SK-N-SH (cell line): Measurements from ENCODE around the gene CCDC47. TPM values are rescaled to one million over a fixed set of nuclear protein-coding genes. Genes with fewer than 3 reads are reported as not detected.
A peak's percentile ranks its signal among the peaks of the same experiment; 100 is the strongest.

Experiments used
- CHD2 ChIP-seq: fragments of 150-350 bp; IDR thresholded peaks from 2 replicates; pipeline ENCODE4 v1.6.1; 2018; ENCODE audit warnings: low read length; ENCODE audit not compliant: partially characterized antibody
- ELF1 ChIP-seq: IDR thresholded peaks from 2 replicates; pipeline ENCODE4 v1.4.0; 2012
- EP300 ChIP-seq, 2 experiments: IDR thresholded peaks; 2 replicates each; pipeline versions ENCODE4 v1.4.0 to v1.6.1; 2012; ENCODE audit warnings: borderline replicate concordance in 1 of 2, low read depth in 1 of 2, low read length in 1 of 2
- EZH2phosphoT487 ChIP-seq: fragments of 200-600 bp; sonication (generic); IDR thresholded peaks from 2 replicates; pipeline ENCODE4 v1.6.1; 2017; ENCODE audit warnings: low read depth, mixed run types, mild to moderate bottlenecking, antibody characterized with exemption, moderate library complexity, borderline replicate concordance
- FOSL2 ChIP-seq: IDR thresholded peaks from 2 replicates; pipeline ENCODE4 v1.4.0; 2012; ENCODE audit warnings: low read depth, mild to moderate bottlenecking, moderate library complexity, borderline replicate concordance
- FOXJ3 ChIP-seq: sonication (generic); formaldehyde crosslinking; IDR thresholded peaks from 2 replicates; pipeline ENCODE4 v1.5.1; 2020; ENCODE audit warnings: mild to moderate bottlenecking, missing genetic modification reagents
- FOXM1 ChIP-seq: IDR thresholded peaks from 2 replicates; pipeline ENCODE4 v1.4.0; 2012; ENCODE audit warnings: low read depth, mild to moderate bottlenecking
- GABPA ChIP-seq: IDR thresholded peaks from 2 replicates; pipeline ENCODE4 v1.4.0; 2012; ENCODE audit warnings: low read depth, mild to moderate bottlenecking
- GATA2 ChIP-seq: sonication (generic); formaldehyde crosslinking; IDR thresholded peaks from 2 replicates; pipeline ENCODE4 v1.5.0; 2020; ENCODE audit warnings: mild to moderate bottlenecking, missing genetic modification reagents
- MEF2A ChIP-seq: IDR thresholded peaks from 2 replicates; pipeline ENCODE4 v1.4.0; 2012; ENCODE audit warnings: low read depth, borderline replicate concordance
- MXI1 ChIP-seq: IDR thresholded peaks from 2 replicates; pipeline ENCODE4 v1.6.1; 2012; ENCODE audit warnings: mild to moderate bottlenecking, low read depth, low read length, improper control_type of control experiment
- POLR2AphosphoS5 ChIP-seq: IDR thresholded peaks from 2 replicates; pipeline ENCODE4 v1.6.1; 2012; ENCODE audit warnings: low read depth, low read length
- RAD21 ChIP-seq: IDR thresholded peaks from 2 replicates; pipeline ENCODE4 v1.6.1; 2012; ENCODE audit warnings: mild to moderate bottlenecking, low read length
- RCOR1 ChIP-seq: fragments of 150-350 bp; IDR thresholded peaks from 2 replicates; pipeline ENCODE4 v1.6.1; 2017; ENCODE audit warnings: antibody characterized with exemption, low read length
- RFX5 ChIP-seq: IDR thresholded peaks from 2 replicates; pipeline ENCODE4 v1.6.1; 2012; ENCODE audit warnings: mild to moderate bottlenecking, improper control_type of control experiment, low read length
- RXRA ChIP-seq: IDR thresholded peaks from 2 replicates; pipeline ENCODE4 v1.4.0; 2012; ENCODE audit warnings: low read depth, mild to moderate bottlenecking, borderline replicate concordance
- SIN3A ChIP-seq: IDR thresholded peaks from 2 replicates; pipeline ENCODE4 v1.6.1; 2012; ENCODE audit warnings: low read depth, mild to moderate bottlenecking, low read length, moderate library complexity, borderline replicate concordance
- TEAD4 ChIP-seq: IDR thresholded peaks from 2 replicates; pipeline ENCODE4 v1.4.0; 2012; ENCODE audit warnings: mild to moderate bottlenecking, borderline replicate concordance; ENCODE audit not compliant: insufficient read depth
- YY1 ChIP-seq: IDR thresholded peaks from 2 replicates; pipeline ENCODE4 v1.4.0; 2012; ENCODE audit warnings: low read depth, mild to moderate bottlenecking
- polyA plus RNA-seq, 3 experiments: library from polyadenylated mRNA; depleted of rRNA; stranded (reverse); fragments of >200 nt; gene quantifications; 2 replicates each; pipeline ENCODE4 v1.2.3, GENCODE V29; 2012
- TF ChIP-seq, protein P1 (sequence below): fragments of 150-350 bp; IDR thresholded peaks from 2 replicates; pipeline ENCODE4 v1.6.1; 2016; ENCODE audit warnings: mild to moderate bottlenecking, low read depth, low read length
- TF ChIP-seq, protein P2 (sequence below): IDR thresholded peaks from 2 replicates; pipeline ENCODE4; 2012
- TF ChIP-seq, protein P3 (sequence below): IDR thresholded peaks from 2 replicates; pipeline ENCODE4 v1.6.1; 2012; ENCODE audit warnings: mild to moderate bottlenecking, low read depth, low read length, moderate library complexity
- TF ChIP-seq, protein P4 (sequence below): fragments of 200-600 bp; sonication (generic); IDR thresholded peaks from 2 replicates; pipeline ENCODE4 v1.6.1; 2017; ENCODE audit warnings: antibody characterized with exemption, mild to moderate bottlenecking, moderate library complexity

CCDC47 gene
- polyA plus RNA-seq, 1 of the 3 experiments (the other 2 are of a cell fraction), result 76.6 TPM

DNA sequence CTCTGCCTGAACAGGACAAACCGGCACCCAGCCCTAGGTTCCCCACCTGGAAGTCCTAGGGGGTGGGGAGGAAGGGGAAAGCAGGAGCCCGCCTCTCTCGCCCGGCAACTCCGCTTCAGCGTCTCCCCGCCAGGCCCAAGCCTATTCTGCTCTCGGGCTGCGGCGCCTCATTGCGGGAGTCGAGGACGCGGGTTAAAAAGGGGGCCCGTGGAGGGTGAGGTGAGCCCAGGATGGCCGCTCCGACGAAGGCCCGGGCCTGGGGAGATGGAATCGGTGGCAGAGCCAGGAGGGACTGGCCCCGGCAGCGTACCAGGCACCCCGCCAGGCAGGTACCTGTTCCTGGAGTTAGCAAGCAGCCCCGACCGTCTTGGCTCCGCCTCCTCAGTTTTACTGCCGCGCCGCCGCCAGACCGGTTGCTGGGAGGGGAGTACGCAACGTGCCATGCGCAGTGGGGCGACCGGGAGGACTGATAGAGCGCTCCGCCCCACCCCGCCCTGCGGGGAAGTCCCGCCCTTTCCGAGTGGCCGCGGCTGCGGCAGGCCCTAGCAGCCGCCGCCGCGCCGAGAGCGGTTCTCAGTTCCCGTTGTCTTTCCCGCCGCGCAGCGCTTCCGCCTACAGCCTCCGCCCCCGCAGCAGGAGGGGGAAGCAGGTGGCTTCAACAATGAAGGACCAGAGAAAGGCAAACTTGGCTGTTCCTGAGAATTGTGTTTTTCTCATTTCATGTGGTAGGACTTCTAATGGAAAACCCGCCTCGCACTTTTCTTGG, 31.8 kb downstream of the CCDC47 start, which contains the start of gene STRADA (continued):
- TF ChIP-seq SIN3A (peak; percentile 91), RXRA (no peak), POLR2AphosphoS5 (peak; percentile 97), YY1 (peak; percentile 68), GABPA (peak; percentile 79), MEF2A (no peak), TEAD4 (no peak; the same call in 1 of the 2 replicates), EP300 (IDR thresholded peaks at IDR 0.05; ENCODE audit: borderline replicate concordance in 1 of 2, low read depth in 1 of 2, low read length in 1 of 2) (peak in 1 of 2 experiments; percentile 54; a peak in 3 of 4 replicates), GATA2 (no peak), RAD21 (peak; percentile 13; the same call in 1 of the 2 replicates), RFX5 (no peak; the same call in 1 of the 2 replicates), FOXJ3 (CRISPR knock-in tag) (no peak; the same call in 1 of the 2 replicates), RCOR1 (no peak), EZH2phosphoT487 (no peak), CHD2 (peak; percentile 92), FOXM1 (no peak), ELF1 (peak; percentile 91), FOSL2 (no peak), MXI1 (peak; percentile 87)
- TF ChIP-seq, protein P1, sequence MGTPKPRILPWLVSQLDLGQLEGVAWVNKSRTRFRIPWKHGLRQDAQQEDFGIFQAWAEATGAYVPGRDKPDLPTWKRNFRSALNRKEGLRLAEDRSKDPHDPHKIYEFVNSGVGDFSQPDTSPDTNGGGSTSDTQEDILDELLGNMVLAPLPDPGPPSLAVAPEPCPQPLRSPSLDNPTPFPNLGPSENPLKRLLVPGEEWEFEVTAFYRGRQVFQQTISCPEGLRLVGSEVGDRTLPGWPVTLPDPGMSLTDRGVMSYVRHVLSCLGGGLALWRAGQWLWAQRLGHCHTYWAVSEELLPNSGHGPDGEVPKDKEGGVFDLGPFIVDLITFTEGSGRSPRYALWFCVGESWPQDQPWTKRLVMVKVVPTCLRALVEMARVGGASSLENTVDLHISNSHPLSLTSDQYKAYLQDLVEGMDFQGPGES, result no peak
- TF ChIP-seq, protein P2, sequence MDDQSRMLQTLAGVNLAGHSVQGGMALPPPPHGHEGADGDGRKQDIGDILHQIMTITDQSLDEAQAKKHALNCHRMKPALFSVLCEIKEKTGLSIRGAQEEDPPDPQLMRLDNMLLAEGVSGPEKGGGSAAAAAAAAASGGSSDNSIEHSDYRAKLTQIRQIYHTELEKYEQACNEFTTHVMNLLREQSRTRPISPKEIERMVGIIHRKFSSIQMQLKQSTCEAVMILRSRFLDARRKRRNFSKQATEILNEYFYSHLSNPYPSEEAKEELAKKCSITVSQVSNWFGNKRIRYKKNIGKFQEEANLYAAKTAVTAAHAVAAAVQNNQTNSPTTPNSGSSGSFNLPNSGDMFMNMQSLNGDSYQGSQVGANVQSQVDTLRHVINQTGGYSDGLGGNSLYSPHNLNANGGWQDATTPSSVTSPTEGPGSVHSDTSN, result peak; percentile 32; the same call in 1 of the 2 replicates
- TF ChIP-seq, protein P3, sequence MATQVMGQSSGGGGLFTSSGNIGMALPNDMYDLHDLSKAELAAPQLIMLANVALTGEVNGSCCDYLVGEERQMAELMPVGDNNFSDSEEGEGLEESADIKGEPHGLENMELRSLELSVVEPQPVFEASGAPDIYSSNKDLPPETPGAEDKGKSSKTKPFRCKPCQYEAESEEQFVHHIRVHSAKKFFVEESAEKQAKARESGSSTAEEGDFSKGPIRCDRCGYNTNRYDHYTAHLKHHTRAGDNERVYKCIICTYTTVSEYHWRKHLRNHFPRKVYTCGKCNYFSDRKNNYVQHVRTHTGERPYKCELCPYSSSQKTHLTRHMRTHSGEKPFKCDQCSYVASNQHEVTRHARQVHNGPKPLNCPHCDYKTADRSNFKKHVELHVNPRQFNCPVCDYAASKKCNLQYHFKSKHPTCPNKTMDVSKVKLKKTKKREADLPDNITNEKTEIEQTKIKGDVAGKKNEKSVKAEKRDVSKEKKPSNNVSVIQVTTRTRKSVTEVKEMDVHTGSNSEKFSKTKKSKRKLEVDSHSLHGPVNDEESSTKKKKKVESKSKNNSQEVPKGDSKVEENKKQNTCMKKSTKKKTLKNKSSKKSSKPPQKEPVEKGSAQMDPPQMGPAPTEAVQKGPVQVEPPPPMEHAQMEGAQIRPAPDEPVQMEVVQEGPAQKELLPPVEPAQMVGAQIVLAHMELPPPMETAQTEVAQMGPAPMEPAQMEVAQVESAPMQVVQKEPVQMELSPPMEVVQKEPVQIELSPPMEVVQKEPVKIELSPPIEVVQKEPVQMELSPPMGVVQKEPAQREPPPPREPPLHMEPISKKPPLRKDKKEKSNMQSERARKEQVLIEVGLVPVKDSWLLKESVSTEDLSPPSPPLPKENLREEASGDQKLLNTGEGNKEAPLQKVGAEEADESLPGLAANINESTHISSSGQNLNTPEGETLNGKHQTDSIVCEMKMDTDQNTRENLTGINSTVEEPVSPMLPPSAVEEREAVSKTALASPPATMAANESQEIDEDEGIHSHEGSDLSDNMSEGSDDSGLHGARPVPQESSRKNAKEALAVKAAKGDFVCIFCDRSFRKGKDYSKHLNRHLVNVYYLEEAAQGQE, result no peak
- TF ChIP-seq, protein P4, sequence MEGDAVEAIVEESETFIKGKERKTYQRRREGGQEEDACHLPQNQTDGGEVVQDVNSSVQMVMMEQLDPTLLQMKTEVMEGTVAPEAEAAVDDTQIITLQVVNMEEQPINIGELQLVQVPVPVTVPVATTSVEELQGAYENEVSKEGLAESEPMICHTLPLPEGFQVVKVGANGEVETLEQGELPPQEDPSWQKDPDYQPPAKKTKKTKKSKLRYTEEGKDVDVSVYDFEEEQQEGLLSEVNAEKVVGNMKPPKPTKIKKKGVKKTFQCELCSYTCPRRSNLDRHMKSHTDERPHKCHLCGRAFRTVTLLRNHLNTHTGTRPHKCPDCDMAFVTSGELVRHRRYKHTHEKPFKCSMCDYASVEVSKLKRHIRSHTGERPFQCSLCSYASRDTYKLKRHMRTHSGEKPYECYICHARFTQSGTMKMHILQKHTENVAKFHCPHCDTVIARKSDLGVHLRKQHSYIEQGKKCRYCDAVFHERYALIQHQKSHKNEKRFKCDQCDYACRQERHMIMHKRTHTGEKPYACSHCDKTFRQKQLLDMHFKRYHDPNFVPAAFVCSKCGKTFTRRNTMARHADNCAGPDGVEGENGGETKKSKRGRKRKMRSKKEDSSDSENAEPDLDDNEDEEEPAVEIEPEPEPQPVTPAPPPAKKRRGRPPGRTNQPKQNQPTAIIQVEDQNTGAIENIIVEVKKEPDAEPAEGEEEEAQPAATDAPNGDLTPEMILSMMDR, result no peak
